Measurements from ENCODE around the gene MRPS33. TPM values are rescaled to one million over a fixed set of nuclear protein-coding genes. Genes with fewer than 3 reads are reported as not detected.

MRPS33 gene
- total and polyA plus RNA-seq, 2 of the 13 experiments (the other 11 are each of a cell fraction or from before 2014, with no cell fraction given): 50.9 to 91.0 TPM

DNA sequence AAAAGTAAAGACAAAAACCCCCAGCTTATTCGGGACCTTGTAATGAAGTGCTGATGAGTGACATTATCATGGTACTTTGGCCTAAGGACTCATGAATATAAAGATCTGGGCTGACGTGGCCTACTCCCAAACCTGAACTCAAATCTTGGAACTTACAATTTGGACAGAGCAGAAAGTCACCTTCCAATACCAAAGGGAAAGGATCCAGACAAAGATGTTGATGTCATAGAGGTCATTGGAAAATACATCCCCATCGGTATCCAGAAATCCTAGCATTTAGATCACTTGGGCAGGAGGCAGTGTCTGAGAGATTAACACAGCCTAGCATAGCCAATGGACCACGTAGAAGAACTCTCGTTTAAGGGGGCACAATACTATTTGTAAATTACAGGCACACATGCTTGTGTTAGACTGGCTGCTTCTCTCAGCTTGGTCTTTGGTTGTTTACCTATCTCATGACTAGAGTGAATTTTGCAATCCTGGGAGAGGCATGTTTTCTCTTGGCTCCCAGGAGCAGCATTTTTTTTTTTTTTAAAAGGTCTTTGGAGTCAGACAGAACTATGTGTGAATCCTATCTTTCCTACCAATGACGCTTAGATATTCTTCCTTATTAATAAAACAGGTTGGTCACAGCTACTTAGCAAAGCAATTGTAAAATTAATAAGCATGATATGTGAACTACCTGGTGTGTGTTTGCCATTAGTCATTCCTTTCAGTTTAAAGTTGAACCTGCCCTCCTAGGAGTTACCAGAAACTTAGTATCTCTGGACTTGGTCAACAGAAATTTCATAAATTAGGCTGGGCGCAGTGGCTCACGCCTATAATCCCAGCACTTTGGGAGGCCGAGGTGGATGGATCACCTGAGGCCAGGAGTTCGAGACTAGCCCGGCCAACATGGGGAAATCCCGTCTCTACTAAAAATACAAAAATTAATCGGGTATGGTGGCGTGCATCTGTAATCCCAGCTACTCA lies 27.8 kb upstream of the MRPS33 start (continued):
- TF ChIP-seq ZMYM3 (CRISPR knock-in tag; IDR thresholded peaks at IDR 0.05) (peak; percentile 25; the same call in 1 of the 2 replicates), ZFP62 (CRISPR knock-in tag; IDR thresholded peaks at IDR 0.05) (no peak), CREM (IDR thresholded peaks at IDR 0.05) (peak; percentile 34; the same call in 1 of the 2 replicates), CREM (CRISPR knock-in tag; IDR thresholded peaks at IDR 0.05) (no peak), ZNF292 (CRISPR knock-in tag; IDR thresholded peaks at IDR 0.05; ENCODE audit: borderline replicate concordance, low read depth) (peak; percentile 41; the same call in 1 of the 2 replicates), SIX1 (CRISPR knock-in tag; IDR thresholded peaks at IDR 0.05; ENCODE audit: borderline replicate concordance) (no peak), SAP130 (CRISPR knock-in tag; IDR thresholded peaks at IDR 0.05; ENCODE audit: low read depth) (peak; percentile 39; the same call in 1 of the 2 replicates), ZNF431 (CRISPR knock-in tag; IDR thresholded peaks at IDR 0.05; ENCODE audit: borderline replicate concordance, low read depth) (no peak), ARNTL (CRISPR knock-in tag; IDR thresholded peaks at IDR 0.05) (peak; percentile 50; the same call in 1 of the 2 replicates), STAG1 (CRISPR knock-in tag; IDR thresholded peaks at IDR 0.05) (no peak), ZNF660 (CRISPR knock-in tag; IDR thresholded peaks at IDR 0.05; ENCODE audit: borderline replicate concordance, low read depth) (no peak), ZNF652 (CRISPR knock-in tag; IDR thresholded peaks at IDR 0.05; ENCODE audit: borderline replicate concordance, low read depth) (no peak), ZNF251 (CRISPR knock-in tag; IDR thresholded peaks at IDR 0.05) (no peak), CEBPG (CRISPR knock-in tag; IDR thresholded peaks at IDR 0.05) (peak; percentile 89), HDAC2 (CRISPR knock-in tag; IDR thresholded peaks at IDR 0.05) (0 out of 2 replicates have a peak, but pooled peaks have one; percentile 43), ZNF674 (CRISPR knock-in tag; IDR thresholded peaks at IDR 0.05; ENCODE audit: low read depth) (no peak), EP300 (IDR thresholded peaks at IDR 0.05; ENCODE audit: low read depth in 2 of 2, low read length in 2 of 2) (peak in 1 of 2 experiments; percentile 37; a peak in 1 of 4 replicates), EP300 (CRISPR knock-in tag; IDR thresholded peaks at IDR 0.05; ENCODE audit: borderline replicate concordance) (no peak)
- TF ChIP-seq, protein P1, sequence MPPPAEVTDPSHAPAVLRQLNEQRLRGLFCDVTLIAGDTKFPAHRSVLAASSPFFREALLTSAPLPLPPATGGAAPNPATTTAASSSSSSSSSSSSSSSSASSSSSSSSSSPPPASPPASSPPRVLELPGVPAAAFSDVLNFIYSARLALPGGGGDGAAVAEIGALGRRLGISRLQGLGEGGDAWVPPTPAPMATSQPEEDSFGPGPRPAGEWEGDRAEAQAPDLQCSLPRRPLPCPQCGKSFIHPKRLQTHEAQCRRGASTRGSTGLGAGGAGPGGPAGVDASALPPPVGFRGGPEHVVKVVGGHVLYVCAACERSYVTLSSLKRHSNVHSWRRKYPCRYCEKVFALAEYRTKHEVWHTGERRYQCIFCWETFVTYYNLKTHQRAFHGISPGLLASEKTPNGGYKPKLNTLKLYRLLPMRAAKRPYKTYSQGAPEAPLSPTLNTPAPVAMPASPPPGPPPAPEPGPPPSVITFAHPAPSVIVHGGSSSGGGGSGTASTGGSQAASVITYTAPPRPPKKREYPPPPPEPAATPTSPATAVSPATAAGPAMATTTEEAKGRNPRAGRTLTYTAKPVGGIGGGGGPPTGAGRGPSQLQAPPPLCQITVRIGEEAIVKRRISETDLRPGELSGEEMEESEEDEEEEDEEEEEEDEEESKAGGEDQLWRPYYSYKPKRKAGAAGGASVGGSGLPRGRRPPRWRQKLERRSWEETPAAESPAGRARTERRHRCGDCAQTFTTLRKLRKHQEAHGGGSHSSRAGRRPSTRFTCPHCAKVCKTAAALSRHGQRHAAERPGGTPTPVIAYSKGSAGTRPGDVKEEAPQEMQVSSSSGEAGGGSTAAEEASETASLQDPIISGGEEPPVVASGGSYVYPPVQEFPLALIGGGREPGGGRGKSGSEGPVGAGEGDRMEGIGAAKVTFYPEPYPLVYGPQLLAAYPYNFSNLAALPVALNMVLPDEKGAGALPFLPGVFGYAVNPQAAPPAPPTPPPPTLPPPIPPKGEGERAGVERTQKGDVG (CRISPR knock-in tag; IDR thresholded peaks at IDR 0.05; ENCODE audit: borderline replicate concordance): no peak
- TF ChIP-seq, protein P2, sequence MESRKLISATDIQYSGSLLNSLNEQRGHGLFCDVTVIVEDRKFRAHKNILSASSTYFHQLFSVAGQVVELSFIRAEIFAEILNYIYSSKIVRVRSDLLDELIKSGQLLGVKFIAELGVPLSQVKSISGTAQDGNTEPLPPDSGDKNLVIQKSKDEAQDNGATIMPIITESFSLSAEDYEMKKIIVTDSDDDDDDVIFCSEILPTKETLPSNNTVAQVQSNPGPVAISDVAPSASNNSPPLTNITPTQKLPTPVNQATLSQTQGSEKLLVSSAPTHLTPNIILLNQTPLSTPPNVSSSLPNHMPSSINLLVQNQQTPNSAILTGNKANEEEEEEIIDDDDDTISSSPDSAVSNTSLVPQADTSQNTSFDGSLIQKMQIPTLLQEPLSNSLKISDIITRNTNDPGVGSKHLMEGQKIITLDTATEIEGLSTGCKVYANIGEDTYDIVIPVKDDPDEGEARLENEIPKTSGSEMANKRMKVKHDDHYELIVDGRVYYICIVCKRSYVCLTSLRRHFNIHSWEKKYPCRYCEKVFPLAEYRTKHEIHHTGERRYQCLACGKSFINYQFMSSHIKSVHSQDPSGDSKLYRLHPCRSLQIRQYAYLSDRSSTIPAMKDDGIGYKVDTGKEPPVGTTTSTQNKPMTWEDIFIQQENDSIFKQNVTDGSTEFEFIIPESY (CRISPR knock-in tag; IDR thresholded peaks at IDR 0.05): no peak
- TF ChIP-seq, protein P3, sequence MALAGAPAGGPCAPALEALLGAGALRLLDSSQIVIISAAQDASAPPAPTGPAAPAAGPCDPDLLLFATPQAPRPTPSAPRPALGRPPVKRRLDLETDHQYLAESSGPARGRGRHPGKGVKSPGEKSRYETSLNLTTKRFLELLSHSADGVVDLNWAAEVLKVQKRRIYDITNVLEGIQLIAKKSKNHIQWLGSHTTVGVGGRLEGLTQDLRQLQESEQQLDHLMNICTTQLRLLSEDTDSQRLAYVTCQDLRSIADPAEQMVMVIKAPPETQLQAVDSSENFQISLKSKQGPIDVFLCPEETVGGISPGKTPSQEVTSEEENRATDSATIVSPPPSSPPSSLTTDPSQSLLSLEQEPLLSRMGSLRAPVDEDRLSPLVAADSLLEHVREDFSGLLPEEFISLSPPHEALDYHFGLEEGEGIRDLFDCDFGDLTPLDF (CRISPR knock-in tag; IDR thresholded peaks at IDR 0.05): no peak
- TF ChIP-seq, protein P4, sequence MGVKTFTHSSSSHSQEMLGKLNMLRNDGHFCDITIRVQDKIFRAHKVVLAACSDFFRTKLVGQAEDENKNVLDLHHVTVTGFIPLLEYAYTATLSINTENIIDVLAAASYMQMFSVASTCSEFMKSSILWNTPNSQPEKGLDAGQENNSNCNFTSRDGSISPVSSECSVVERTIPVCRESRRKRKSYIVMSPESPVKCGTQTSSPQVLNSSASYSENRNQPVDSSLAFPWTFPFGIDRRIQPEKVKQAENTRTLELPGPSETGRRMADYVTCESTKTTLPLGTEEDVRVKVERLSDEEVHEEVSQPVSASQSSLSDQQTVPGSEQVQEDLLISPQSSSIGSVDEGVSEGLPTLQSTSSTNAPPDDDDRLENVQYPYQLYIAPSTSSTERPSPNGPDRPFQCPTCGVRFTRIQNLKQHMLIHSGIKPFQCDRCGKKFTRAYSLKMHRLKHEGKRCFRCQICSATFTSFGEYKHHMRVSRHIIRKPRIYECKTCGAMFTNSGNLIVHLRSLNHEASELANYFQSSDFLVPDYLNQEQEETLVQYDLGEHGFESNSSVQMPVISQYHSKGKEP (CRISPR knock-in tag; IDR thresholded peaks at IDR 0.05): no peak

Data from HepG2 (cell line).